Measurements from ENCODE around the gene CIITA.

Gene CIITA

DNA sequence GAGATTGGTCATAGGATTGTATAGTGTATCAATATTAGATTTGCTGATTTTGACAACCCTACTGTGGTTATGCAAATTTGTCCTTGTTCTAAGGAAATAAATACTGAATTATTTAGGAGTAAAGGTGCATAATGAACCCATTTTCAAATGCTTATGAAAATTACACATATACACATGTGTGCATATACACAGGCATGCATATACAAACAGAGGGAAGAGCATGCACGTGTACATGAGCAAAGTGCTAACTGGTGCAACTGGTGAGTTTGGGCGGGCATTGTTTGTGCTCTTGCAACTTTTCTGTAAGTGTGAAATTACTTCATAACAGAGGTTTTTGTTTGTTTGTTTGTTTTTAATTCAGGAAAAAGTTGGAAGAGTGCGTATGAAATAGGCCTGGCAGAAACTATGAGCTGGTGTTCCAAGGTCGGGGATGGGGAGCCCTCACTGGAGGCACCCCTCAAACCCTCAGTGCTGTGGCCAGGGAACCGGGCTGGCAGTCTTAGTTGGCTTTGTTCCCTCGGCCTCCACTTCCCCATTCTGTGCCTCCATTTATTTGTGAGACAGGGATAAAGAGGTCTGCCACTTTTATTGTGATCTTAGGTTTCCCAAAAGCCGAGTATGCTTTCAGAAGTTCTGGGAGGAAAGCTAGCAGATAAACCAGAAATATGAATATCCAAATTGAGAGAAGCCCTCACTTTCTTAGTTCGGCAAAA is 59.4 kb downstream of the CIITA start:
- Histone ChIP-seq H3K27ac (ENCODE audit: low read depth, low read length) (no peak overlapping the region), H3K27me3 (ENCODE audit: control insufficient read depth, low read length) (no peaks in the 10 kb centered on the region), H3K79me2 (ENCODE audit: control insufficient read depth, low read length) (peaks cover 38% of the 10 kb centered on the region), H3K9me2 (replicated peaks; ENCODE audit: control insufficient read depth, low read length) (no peaks in the 10 kb centered on the region), H3K4me3 (ENCODE audit: low read length) (no peak overlapping the region), H3F3A (ENCODE audit: control insufficient read depth, insufficient read depth) (no peaks in the 10 kb centered on the region; the same call in 1 of the 2 replicates), H3K36me3 (ENCODE audit: control insufficient read depth, low read length) (peaks cover 32% of the 10 kb centered on the region), H4K20me1 (ENCODE audit: control insufficient read depth, insufficient read depth, low read depth, low read length) (peaks cover 20% of the 10 kb centered on the region; the same call in 1 of the 2 replicates), H3K9me3 (ENCODE audit: control insufficient read depth, insufficient read depth, low read length) (no peaks in the 10 kb centered on the region), H3K4me2 (ENCODE audit: low read length) (no peak overlapping the region; the same call in 1 of the 2 replicates), H3K4me1 (ENCODE audit: control insufficient read depth, low read length) (peaks cover 49% of the 10 kb centered on the region)
- TF ChIP-seq EZH2phosphoT487 (IDR thresholded peaks at IDR 0.05; ENCODE audit: borderline replicate concordance, low read length): no peak
- TF ChIP-seq, protein P1, sequence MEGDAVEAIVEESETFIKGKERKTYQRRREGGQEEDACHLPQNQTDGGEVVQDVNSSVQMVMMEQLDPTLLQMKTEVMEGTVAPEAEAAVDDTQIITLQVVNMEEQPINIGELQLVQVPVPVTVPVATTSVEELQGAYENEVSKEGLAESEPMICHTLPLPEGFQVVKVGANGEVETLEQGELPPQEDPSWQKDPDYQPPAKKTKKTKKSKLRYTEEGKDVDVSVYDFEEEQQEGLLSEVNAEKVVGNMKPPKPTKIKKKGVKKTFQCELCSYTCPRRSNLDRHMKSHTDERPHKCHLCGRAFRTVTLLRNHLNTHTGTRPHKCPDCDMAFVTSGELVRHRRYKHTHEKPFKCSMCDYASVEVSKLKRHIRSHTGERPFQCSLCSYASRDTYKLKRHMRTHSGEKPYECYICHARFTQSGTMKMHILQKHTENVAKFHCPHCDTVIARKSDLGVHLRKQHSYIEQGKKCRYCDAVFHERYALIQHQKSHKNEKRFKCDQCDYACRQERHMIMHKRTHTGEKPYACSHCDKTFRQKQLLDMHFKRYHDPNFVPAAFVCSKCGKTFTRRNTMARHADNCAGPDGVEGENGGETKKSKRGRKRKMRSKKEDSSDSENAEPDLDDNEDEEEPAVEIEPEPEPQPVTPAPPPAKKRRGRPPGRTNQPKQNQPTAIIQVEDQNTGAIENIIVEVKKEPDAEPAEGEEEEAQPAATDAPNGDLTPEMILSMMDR (IDR thresholded peaks at IDR 0.05; ENCODE audit: low read depth, low read length, poor library complexity, severe bottlenecking): no peak

DNA sequence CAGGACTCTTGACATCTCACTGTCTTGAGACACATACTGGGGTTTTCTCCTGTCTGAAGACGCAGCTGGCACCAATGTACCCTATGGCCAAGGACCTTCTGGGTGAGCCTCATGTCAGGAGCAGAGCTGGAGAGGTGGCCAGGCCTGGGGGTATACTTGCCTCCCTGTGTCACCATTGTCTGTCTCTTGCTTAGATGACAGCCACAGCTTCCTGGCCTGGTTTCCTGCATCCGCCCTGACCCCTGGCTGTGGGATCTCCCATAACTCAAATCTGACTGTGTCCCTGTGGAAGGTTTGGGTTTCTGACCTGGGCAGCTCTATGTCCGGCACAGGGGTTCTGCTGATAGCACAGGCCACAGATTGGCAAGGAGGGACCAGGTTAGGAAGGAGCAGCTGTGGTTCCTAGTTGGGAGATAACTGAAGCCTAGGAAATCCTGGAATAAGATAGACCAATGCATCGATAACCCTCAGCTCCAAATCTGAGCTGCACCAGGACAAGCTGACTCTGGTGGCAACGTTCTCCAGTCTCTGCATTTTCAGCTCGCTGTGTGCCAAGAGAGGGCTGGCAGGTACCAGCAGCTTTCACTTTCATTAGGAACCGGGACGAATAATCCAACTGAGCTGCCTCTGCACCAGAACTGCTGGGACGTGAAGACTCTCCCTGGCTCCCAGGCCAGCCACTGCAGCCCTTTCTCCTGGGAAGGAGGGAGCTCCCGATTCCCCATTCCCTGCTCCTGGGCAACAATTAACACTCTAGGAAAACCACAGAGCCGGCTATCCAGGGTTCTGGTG is 60.3 kb downstream of the CIITA start:
- TF ChIP-seq, protein P1 (IDR thresholded peaks at IDR 0.05; ENCODE audit: low read depth, low read length, poor library complexity, severe bottlenecking): no peak
- TF ChIP-seq EZH2phosphoT487 (IDR thresholded peaks at IDR 0.05; ENCODE audit: borderline replicate concordance, low read length): no peak
- Histone ChIP-seq H3K4me3 (ENCODE audit: low read length) (no peak overlapping the region), H3K79me2 (ENCODE audit: control insufficient read depth, low read length) (peaks cover 39% of the 10 kb centered on the region), H3K27ac (ENCODE audit: low read depth, low read length) (no peak overlapping the region), H3K9me2 (replicated peaks; ENCODE audit: control insufficient read depth, low read length) (no peaks in the 10 kb centered on the region), H3K36me3 (ENCODE audit: control insufficient read depth, low read length) (peaks cover 32% of the 10 kb centered on the region), H4K20me1 (ENCODE audit: control insufficient read depth, insufficient read depth, low read depth, low read length) (peaks cover 21% of the 10 kb centered on the region; the same call in 1 of the 2 replicates), H3K27me3 (ENCODE audit: control insufficient read depth, low read length) (no peaks in the 10 kb centered on the region), H3F3A (ENCODE audit: control insufficient read depth, insufficient read depth) (no peaks in the 10 kb centered on the region; the same call in 1 of the 2 replicates), H3K4me2 (ENCODE audit: low read length) (peak overlapping the region; percentile 4; the same call in 1 of the 2 replicates), H3K4me1 (ENCODE audit: control insufficient read depth, low read length) (peaks cover 49% of the 10 kb centered on the region), H3K9me3 (ENCODE audit: control insufficient read depth, insufficient read depth, low read length) (no peaks in the 10 kb centered on the region)

DNA sequence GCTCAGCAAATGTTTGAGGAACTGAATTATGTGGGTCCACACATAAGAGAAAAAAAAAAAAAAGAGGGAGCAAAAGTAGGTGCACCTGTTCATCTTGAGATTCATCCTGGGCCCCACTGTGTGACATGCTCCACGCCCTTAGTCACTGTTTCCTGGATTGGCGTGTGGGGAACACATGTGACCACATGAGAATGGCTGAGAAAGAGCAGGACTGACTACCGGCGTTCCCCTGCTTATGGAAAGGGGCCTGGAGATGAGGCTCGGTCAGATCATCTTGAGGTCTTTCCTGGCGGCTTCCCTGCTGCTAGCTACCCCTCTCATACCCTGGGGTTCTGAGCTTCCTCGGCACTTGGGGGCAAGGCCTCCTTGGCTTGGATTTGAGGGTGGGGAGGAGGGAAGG is 61.3 kb downstream of the CIITA start:
- no peaks in the 10 kb centered on the region for H3K9me3 ChIP-seq (ENCODE audit: control insufficient read depth, insufficient read depth, low read length)
- peak overlapping the region; percentile 98 for H3K4me2 ChIP-seq (ENCODE audit: low read length)
- H3K4me1 ChIP-seq (ENCODE audit: control insufficient read depth, low read length): peaks cover 56% of the 10 kb centered on the region
- peaks cover 31% of the 10 kb centered on the region for H3K36me3 ChIP-seq (ENCODE audit: control insufficient read depth, low read length)
- no peak overlapping the region for H3K27ac ChIP-seq (ENCODE audit: low read depth, low read length)
- no peak for TF ChIP-seq EZH2phosphoT487 (IDR thresholded peaks at IDR 0.05; ENCODE audit: borderline replicate concordance, low read length)
- TF ChIP-seq, protein P1 (IDR thresholded peaks at IDR 0.05; ENCODE audit: low read depth, low read length, poor library complexity, severe bottlenecking): no peak
- H4K20me1 ChIP-seq (ENCODE audit: control insufficient read depth, insufficient read depth, low read depth, low read length): peaks cover 21% of the 10 kb centered on the region; the same call in 1 of the 2 replicates
- peak overlapping the region; percentile 18 for H3K4me3 ChIP-seq (ENCODE audit: low read length)
- H3K27me3 ChIP-seq (ENCODE audit: control insufficient read depth, low read length): no peaks in the 10 kb centered on the region
- H3F3A ChIP-seq (ENCODE audit: control insufficient read depth, insufficient read depth): peaks cover 5% of the 10 kb centered on the region; the same call in 1 of the 2 replicates
- no peaks in the 10 kb centered on the region for H3K9me2 ChIP-seq (replicated peaks; ENCODE audit: control insufficient read depth, low read length)
- peaks cover 39% of the 10 kb centered on the region for H3K79me2 ChIP-seq (ENCODE audit: control insufficient read depth, low read length)

Measured in DOHH2 (cell line).